Caco-2 (cell line): ENCODE measurements around the gene OSBPL10. TPM values are rescaled to one million over a fixed set of nuclear protein-coding genes. Genes with fewer than 3 reads are reported as not detected.

ENCODE experiments used
- BruUV-seq: library from RNA; stranded (reverse); fragments of 400-500 nt; replicated peaks from 2 replicates; lab custom pipeline; 2021; lab: Mats Ljungman, UMichigan
- CTCF ChIA-PET: fragments of 300-600 bp; sonication (Branson Sonifier 250); formaldehyde crosslinking; loops from one replicate; lab custom pipeline; 2022; ENCODE audit warnings: antibody characterized with exemption; lab: Charles Lee
- POLR2A ChIA-PET: fragments of 300-600 bp; sonication (Branson Sonifier 250); formaldehyde crosslinking; loops from one replicate; lab custom pipeline; 2022; ENCODE audit warnings: antibody characterized with exemption; lab: Charles Lee
- DNase-seq, 2 experiments: peaks; one replicate each; pipeline versions ENCODE4 v3.0.0 to v3.0.0-alpha.2; 2020 to 2022
- H3K27me3 ChIP-seq: replicated peaks from 2 replicates; pipeline ENCODE4 v1.6.0; 2011; ENCODE audit warnings: low read length; ENCODE audit not compliant: control insufficient read depth, insufficient read depth
- H3K36me3 ChIP-seq: 2 replicates; pipeline ENCODE4 v1.5.1; 2011; ENCODE audit warnings: low read length; ENCODE audit not compliant: control insufficient read depth, insufficient read depth
- H3K4me1 ChIP-seq: fragments of 250-450 bp; sonication (Bioruptor Pico); 2 replicates; pipeline ENCODE4 v1.5.1; 2020; ENCODE audit warnings: mild to moderate bottlenecking
- H3K4me3 ChIP-seq: 2 replicates; pipeline ENCODE4 v1.5.1; 2011; ENCODE audit warnings: low read depth, mild to moderate bottlenecking, control low read depth, low read length
- H3K9me3 ChIP-seq: fragments of 250-450 bp; sonication (Bioruptor Pico); 2 replicates; pipeline ENCODE4 v1.5.1; 2020; ENCODE audit warnings: mild to moderate bottlenecking, moderate library complexity
- H3K27ac Mint-ChIP-seq: one replicate; pipeline ENCODE4 v1.8.0; 2022; ENCODE audit warnings: mixed read lengths; ENCODE audit not compliant: unreplicated experiment
- H3K27me3 Mint-ChIP-seq: one replicate; pipeline ENCODE4 v1.8.0; 2022; ENCODE audit warnings: mixed read lengths; ENCODE audit not compliant: insufficient read depth, unreplicated experiment
- H3K36me3 Mint-ChIP-seq: one replicate; pipeline ENCODE4 v1.8.0; 2022; ENCODE audit warnings: mild to moderate bottlenecking, mixed read lengths; ENCODE audit not compliant: insufficient read depth, unreplicated experiment
- H3K4me1 Mint-ChIP-seq: one replicate; pipeline ENCODE4 v1.8.0; 2022; ENCODE audit warnings: low read depth, mixed read lengths; ENCODE audit not compliant: unreplicated experiment
- H3K4me3 Mint-ChIP-seq: one replicate; pipeline ENCODE4 v1.8.0; 2022; ENCODE audit warnings: mild to moderate bottlenecking, moderate library complexity, mixed read lengths; ENCODE audit not compliant: unreplicated experiment
- H3K9me3 Mint-ChIP-seq: one replicate; pipeline ENCODE4 v1.8.0; 2022; ENCODE audit warnings: mixed read lengths; ENCODE audit not compliant: unreplicated experiment
- CTCF ChIP-seq, 2 experiments: fragments of 200-600 bp in 1 of 2; IDR thresholded peaks; 1 replicate in 1 of 2; 2 replicates in 1 of 2; pipeline versions ENCODE4 v1.5.1 to v1.8.0; 2011 to 2022; ENCODE audit warnings: antibody characterized with exemption in 1 of 2, control low read depth in 1 of 2, inconsistent platforms in 1 of 2, low read depth in 1 of 2, low read length in 1 of 2, mild to moderate bottlenecking in 1 of 2, moderate library complexity in 1 of 2; ENCODE audit not compliant: insufficient read depth in 1 of 2, severe bottlenecking in 1 of 2, unreplicated experiment in 1 of 2
- intact Hi-C: fragments of 100-400 bp; cut with micrococcal nuclease; formaldehyde crosslinking; loops from one replicate; pipeline ENCODE4 v1.10.0; 2022; ENCODE audit not compliant: unreplicated experiment
- total RNA-seq: library from RNA; stranded (reverse); gene quantifications from 2 replicates; pipeline ENCODE4 v1.2.3, GENCODE V29; 2022

OSBPL10 gene
- total RNA-seq, 1 experiment from 2014 or later: 71.2 TPM

DNA sequence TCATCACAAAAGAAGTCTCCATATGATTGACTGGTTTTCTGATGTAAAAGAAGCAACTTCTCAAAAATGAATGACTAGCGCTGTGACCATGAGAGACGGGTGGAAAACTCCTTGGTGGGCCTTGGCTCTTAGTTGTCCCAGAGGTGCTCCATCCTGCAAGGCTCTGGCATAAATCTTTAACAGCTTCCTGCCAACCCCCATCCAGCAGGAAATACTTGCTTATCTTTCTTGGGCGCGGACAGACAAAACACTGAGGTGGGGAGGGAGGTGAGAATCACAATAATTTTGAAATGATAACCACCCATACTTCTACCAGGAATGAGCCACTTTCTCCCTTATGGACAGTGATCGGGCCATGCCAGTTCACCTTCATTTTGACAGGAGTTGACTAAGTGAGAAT, 319.8 kb downstream of the OSBPL10 start:
- peaks cover 85% of the 10 kb centered on the region for H3K36me3 Mint-ChIP-seq
- H3K4me3 ChIP-seq: no peak overlapping the region
- no peaks in the 10 kb centered on the region for H3K27me3 ChIP-seq
- no peaks in the 10 kb centered on the region for H3K27me3 Mint-ChIP-seq
- peaks cover 26% of the 10 kb centered on the region for H3K9me3 Mint-ChIP-seq
- H3K36me3 ChIP-seq: peaks cover 1% of the 10 kb centered on the region; the same call in 1 of the 2 replicates
- H3K4me3 Mint-ChIP-seq: no peak overlapping the region
- CTCF ChIA-PET: no interaction called here
- H3K4me1 Mint-ChIP-seq: no peaks in the 10 kb centered on the region
- POLR2A ChIA-PET: no interaction called here
- no peaks in the 10 kb centered on the region for H3K9me3 ChIP-seq
- H3K4me1 ChIP-seq: no peaks in the 10 kb centered on the region
- intact Hi-C loops: no loop called here
- DNase-seq: no peak
- H3K27ac Mint-ChIP-seq: no peak overlapping the region
- BruUV-seq: TSS peak; percentile 68
- no peak for TF ChIP-seq CTCF (IDR thresholded peaks at IDR 0.05; ENCODE audit: insufficient read depth in 1 of 2, low read depth in 1 of 2, low read length in 1 of 2, severe bottlenecking in 1 of 2, unreplicated experiment in 1 of 2)

DNA sequence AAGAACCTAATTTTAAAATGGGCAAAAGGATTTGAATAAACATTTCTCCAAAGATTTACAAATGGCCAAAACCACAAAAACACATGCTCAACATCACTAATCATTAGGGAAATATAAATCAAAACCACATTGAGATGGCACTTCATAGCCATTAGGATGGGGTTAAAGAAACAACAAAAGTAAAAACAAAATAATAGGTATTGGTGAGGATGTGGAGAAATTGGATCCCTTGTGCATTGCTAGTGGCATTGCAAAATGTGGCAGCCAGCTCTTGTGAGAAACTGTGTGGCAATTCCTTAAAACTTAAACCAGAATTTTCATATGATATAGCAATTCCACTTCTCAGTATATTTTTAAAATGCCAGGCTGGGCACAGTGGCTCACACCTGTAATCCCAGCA, 321.8 kb downstream of the OSBPL10 start:
- ChIA-PET POLR2A (no interaction called here), CTCF (no interaction called here)
- no TSS peak for BruUV-seq
- Mint-ChIP-seq H3K9me3 (peaks cover 44% of the 10 kb centered on the region), H3K4me3 (no peak overlapping the region), H3K36me3 (peaks cover 85% of the 10 kb centered on the region), H3K27me3 (no peaks in the 10 kb centered on the region), H3K4me1 (no peaks in the 10 kb centered on the region), H3K27ac (no peak overlapping the region)
- H3K4me3 ChIP-seq: no peak overlapping the region
- DNase-seq: no peak
- no peaks in the 10 kb centered on the region for H3K27me3 ChIP-seq
- no peaks in the 10 kb centered on the region for H3K4me1 ChIP-seq
- peaks cover 6% of the 10 kb centered on the region; the same call in 1 of the 2 replicates for H3K9me3 ChIP-seq
- TF ChIP-seq CTCF (IDR thresholded peaks at IDR 0.05; ENCODE audit: insufficient read depth in 1 of 2, low read depth in 1 of 2, low read length in 1 of 2, severe bottlenecking in 1 of 2, unreplicated experiment in 1 of 2): no peak
- intact Hi-C loops: no loop called here
- peaks cover 1% of the 10 kb centered on the region; the same call in 1 of the 2 replicates for H3K36me3 ChIP-seq

DNA sequence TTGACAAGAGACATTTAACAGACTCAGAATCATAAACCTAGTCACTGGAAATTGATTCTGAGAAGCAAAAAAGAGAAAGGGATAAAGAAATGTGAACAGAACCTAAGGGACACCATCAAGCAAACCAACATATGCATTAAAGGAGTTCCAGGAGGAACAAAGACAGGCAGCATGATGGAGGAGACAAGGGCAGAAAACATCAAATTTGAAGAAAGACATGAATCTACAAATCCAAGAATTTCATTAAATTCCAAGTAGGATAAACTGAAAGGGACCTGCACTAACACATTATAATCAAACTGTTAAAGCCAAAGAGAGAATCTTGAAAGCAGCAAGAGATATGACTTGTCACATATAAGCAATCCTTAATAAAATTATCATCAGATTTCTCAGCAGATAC, 326.1 kb downstream of the OSBPL10 start:
- POLR2A ChIA-PET: no interaction called here
- peaks cover 84% of the 10 kb centered on the region for H3K9me3 Mint-ChIP-seq
- CTCF ChIA-PET: no interaction called here
- Histone ChIP-seq H3K27me3 (no peaks in the 10 kb centered on the region), H3K4me1 (0 out of 2 replicates have a peak, but pooled peaks cover 3% of the 10 kb centered on the region), H3K36me3 (peaks cover 1% of the 10 kb centered on the region; the same call in 1 of the 2 replicates), H3K4me3 (no peak overlapping the region), H3K9me3 (peaks cover 24% of the 10 kb centered on the region; the same call in 1 of the 2 replicates)
- intact Hi-C loops: no loop called here
- peak overlapping the region; percentile 33 for H3K27ac Mint-ChIP-seq
- no peaks in the 10 kb centered on the region for H3K27me3 Mint-ChIP-seq
- DNase-seq: no peak
- H3K36me3 Mint-ChIP-seq: peaks cover 93% of the 10 kb centered on the region
- H3K4me3 Mint-ChIP-seq: no peak overlapping the region
- no peak for TF ChIP-seq CTCF (IDR thresholded peaks at IDR 0.05; ENCODE audit: insufficient read depth in 1 of 2, low read depth in 1 of 2, low read length in 1 of 2, severe bottlenecking in 1 of 2, unreplicated experiment in 1 of 2)
- BruUV-seq: no TSS peak
- H3K4me1 Mint-ChIP-seq: no peaks in the 10 kb centered on the region
